Globus pallidus (tissue), 1 donor: ENCODE data around the gene DDX52.
"Not testable (repeated sequence)": the region's sequence is repeated elsewhere in the genome, so short reads cannot be mapped to it uniquely, and the experiment has no call there.

Experiments
- DNase-seq: peaks from one replicate; pipeline ENCODE4 v3.0.0-alpha.2; 2015; ENCODE audit warnings: low spot score

The DDX52 gene

GRCh38 chr17:37643118-37643766, at the start of gene DDX52:
Gene DDX52, minus strand, starts transcription at chr17:37643446. Its CDS starts 26 bp downstream, at chr17:37643420.
- DNase-seq = peak; percentile 89

GRCh38 chr17:37691807-37692206, 48.6 kb upstream of the DDX52 start:
- no peak for DNase-seq

- DNase-seq = no peak
Observed at GRCh38 chr17:37689317-37689716, 46.1 kb upstream of the DDX52 start.

GRCh38 chr17:37683454-37683984, 40.3 kb upstream of the DDX52 start:
- DNase-seq = peak; percentile 7

GRCh38 chr17:37682007-37682406, 38.8 kb upstream of the DDX52 start:
- DNase-seq = no peak

- not testable (repeated sequence) for DNase-seq
Observed at GRCh38 chr17:37679995-37680394, 36.7 kb upstream of the DDX52 start.

- no peak for DNase-seq
Observed at GRCh38 chr17:37678036-37678435, 34.8 kb upstream of the DDX52 start.

GRCh38 chr17:37677021-37677420, 33.8 kb upstream of the DDX52 start:
- no peak for DNase-seq

- no peak for DNase-seq
Observed at GRCh38 chr17:37676115-37676925, 33.1 kb upstream of the DDX52 start.

GRCh38 chr17:37674511-37674910, 31.3 kb upstream of the DDX52 start:
- DNase-seq = no peak

GRCh38 chr17:37673386-37673785, 30.1 kb upstream of the DDX52 start:
- no peak for DNase-seq

- DNase-seq = no peak
Observed at GRCh38 chr17:37672548-37673078, 29.4 kb upstream of the DDX52 start.

GRCh38 chr17:37671824-37672547, 28.7 kb upstream of the DDX52 start:
- no peak for DNase-seq

GRCh38 chr17:37671028-37671823, 28.0 kb upstream of the DDX52 start:
- DNase-seq = no peak

GRCh38 chr17:37667039-37667438, 23.8 kb upstream of the DDX52 start:
- no peak for DNase-seq

GRCh38 chr17:37664214-37664613, 21.0 kb upstream of the DDX52 start:
- no peak for DNase-seq

GRCh38 chr17:37662353-37662752, 19.1 kb upstream of the DDX52 start:
- DNase-seq = no peak

- DNase-seq = no peak
Observed at GRCh38 chr17:37661400-37662014, 18.3 kb upstream of the DDX52 start.

- no peak for DNase-seq
Observed at GRCh38 chr17:37659925-37660324, 16.7 kb upstream of the DDX52 start.

- DNase-seq = no peak
Observed at GRCh38 chr17:37657202-37657601, 14.0 kb upstream of the DDX52 start.

GRCh38 chr17:37651849-37652248, 8.6 kb upstream of the DDX52 start:
- DNase-seq = no peak
